ENCODE data around the gene MED15.
"Not testable (repeated sequence)": the region's sequence is repeated elsewhere in the genome, so short reads cannot be mapped to it uniquely, and the experiment has no call there.

Gene MED15

DNA sequence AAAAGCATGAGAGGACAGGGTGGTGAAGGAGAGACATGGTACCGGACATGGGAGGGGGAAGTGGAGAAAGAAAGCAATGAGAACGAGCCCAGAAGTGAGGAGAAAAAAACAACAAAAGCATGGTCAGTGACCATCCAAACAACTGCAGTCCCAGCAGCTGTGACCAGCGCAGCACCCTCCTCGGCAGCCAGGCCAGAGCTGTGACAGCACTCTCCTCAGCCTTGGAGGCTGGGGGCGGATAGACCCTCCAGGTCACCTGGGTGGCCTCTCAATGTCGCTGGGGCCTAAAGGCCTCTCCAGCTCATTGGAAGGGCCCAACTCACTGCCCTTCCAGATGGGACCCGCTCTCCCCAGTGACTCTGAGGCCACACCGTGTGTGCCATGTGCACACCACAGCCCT is 103.3 kb downstream of the MED15 start:
- no peak overlapping the region for H3K4me3 ChIP-seq (ENCODE audit: low read length)
- H3K9me3 ChIP-seq (ENCODE audit: insufficient read depth, low read depth, low read length) = no peaks in the 10 kb centered on the region
- H3K4me1 ChIP-seq (ENCODE audit: insufficient read depth, low read length) = no peaks in the 10 kb centered on the region
- H3K36me3 ChIP-seq (ENCODE audit: insufficient read depth, low read depth, low read length) = no peaks in the 10 kb centered on the region
- H3K27me3 ChIP-seq (ENCODE audit: insufficient read depth, low read length) = no peaks in the 10 kb centered on the region
- H3K27ac ChIP-seq (ENCODE audit: low read length) = no peak overlapping the region
- no peak overlapping the region for H3K9ac ChIP-seq (ENCODE audit: low read depth, low read length)

DNA sequence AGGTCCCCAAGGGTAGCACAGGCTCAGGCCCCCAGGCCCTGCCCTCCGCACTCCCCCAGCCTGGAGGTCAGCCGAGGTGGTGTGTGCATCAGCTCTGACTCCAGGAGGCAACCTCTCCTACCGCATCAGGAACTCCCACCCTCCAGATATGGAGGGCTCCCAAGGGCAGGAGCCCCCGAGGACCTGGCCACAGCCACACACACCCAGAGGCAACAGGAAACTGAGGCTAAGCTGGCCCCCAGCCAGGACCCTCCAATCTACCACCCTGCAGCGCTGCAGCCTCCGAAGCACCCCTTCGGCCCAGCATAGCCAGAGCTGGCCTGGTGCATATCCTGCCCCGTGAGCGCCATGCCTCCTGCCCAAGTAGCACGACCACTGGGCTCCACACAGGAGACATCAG is 104.0 kb downstream of the MED15 start:
- Histone ChIP-seq H3K4me1 (ENCODE audit: insufficient read depth, low read length) (no peaks in the 10 kb centered on the region), H3K4me3 (ENCODE audit: low read length) (no peak overlapping the region), H3K27me3 (ENCODE audit: insufficient read depth, low read length) (no peaks in the 10 kb centered on the region), H3K36me3 (ENCODE audit: insufficient read depth, low read depth, low read length) (no peaks in the 10 kb centered on the region), H3K9ac (ENCODE audit: low read depth, low read length) (no peak overlapping the region), H3K9me3 (ENCODE audit: insufficient read depth, low read depth, low read length) (no peaks in the 10 kb centered on the region), H3K27ac (ENCODE audit: low read length) (no peak overlapping the region)

DNA sequence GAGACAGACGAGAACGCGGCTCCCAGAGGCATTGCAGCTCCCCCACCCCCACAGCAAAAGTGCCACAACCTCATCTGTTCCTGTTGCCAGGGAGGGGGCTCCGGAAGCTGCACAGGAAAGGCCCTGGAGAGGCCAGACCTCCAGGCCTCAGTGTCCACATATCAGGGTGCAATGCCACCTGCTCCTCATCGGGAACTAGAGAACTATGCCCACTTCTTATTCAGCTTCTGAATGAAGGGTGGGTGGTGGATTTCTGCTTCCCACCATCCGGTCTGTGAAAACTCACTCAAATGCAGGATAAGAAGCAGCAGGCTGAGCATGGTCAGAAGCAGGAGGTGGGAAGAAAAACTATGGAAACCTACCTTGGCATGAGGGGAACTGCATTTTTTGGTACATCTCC is 105.9 kb downstream of the MED15 start:
- H3K36me3 ChIP-seq (ENCODE audit: insufficient read depth, low read depth, low read length) = no peaks in the 10 kb centered on the region
- no peak overlapping the region for H3K4me3 ChIP-seq (ENCODE audit: low read length)
- no peaks in the 10 kb centered on the region for H3K27me3 ChIP-seq (ENCODE audit: insufficient read depth, low read length)
- no peaks in the 10 kb centered on the region for H3K4me1 ChIP-seq (ENCODE audit: insufficient read depth, low read length)
- no peak overlapping the region for H3K27ac ChIP-seq (ENCODE audit: low read length)
- no peak overlapping the region for H3K9ac ChIP-seq (ENCODE audit: low read depth, low read length)
- no peaks in the 10 kb centered on the region for H3K9me3 ChIP-seq (ENCODE audit: insufficient read depth, low read depth, low read length)

- Histone ChIP-seq H3K27me3 (ENCODE audit: insufficient read depth, low read length) (no peaks in the 10 kb centered on the region), H3K4me1 (ENCODE audit: insufficient read depth, low read length) (no peaks in the 10 kb centered on the region), H3K27ac (ENCODE audit: low read length) (no peak overlapping the region), H3K9me3 (ENCODE audit: insufficient read depth, low read depth, low read length) (no peaks in the 10 kb centered on the region), H3K36me3 (ENCODE audit: insufficient read depth, low read depth, low read length) (no peaks in the 10 kb centered on the region), H3K9ac (ENCODE audit: low read depth, low read length) (no peak overlapping the region), H3K4me3 (ENCODE audit: low read length) (no peak overlapping the region)
Measured at GRCh38 chr22:20615021-20615420, 107.6 kb downstream of the MED15 start.

DNA sequence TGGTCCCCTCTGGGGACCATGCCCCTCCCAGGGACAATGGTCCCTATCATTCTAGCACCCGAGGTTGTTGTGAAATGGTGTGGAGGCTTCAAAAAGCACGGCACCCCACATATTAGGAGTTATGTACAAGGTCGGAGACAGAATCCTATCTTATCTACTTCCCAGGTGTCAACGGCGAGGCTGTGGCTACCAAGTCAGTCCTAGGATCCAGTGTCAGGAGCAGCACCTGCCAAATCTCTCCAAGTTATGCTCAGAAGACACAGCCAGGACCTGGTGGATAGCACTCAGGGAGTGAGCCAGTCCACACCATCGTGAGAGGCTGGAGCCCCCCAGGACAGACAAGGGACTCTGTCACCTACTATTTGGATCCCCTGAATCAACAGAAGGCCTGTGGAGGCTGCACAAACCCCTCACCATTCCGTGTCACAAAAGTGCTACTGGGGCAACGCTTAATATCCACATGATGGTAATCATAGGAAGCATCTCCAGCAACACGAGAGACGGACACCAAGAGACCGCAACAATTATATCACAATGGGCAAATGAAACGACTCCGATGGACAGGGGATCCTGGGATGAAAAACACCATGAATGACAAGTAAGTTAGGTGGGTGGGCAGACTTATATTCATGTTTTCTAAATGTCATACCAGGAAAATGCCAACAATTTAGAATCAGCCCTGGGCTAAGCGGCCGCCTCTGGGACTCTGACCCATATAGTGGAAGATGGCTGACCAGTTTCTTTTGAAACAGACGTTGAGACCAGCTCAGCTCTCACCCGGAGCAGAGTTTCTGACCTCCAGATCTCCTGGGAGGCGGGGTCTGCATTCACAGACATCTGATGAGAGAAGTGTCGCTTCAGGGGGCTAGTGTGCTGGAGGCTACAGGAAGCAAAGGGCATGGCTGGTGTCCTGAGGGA is 108.4 kb downstream of the MED15 start:
- Histone ChIP-seq H3K4me3 (ENCODE audit: low read length) (no peak overlapping the region), H3K9me3 (ENCODE audit: insufficient read depth, low read depth, low read length) (no peaks in the 10 kb centered on the region), H3K36me3 (ENCODE audit: insufficient read depth, low read depth, low read length) (no peaks in the 10 kb centered on the region), H3K27me3 (ENCODE audit: insufficient read depth, low read length) (no peaks in the 10 kb centered on the region), H3K27ac (ENCODE audit: low read length) (no peak overlapping the region), H3K4me1 (ENCODE audit: insufficient read depth, low read length) (no peaks in the 10 kb centered on the region), H3K9ac (ENCODE audit: low read depth, low read length) (no peak overlapping the region)

GRCh38 chr22:20616451-20617043 is 109.1 kb downstream of the MED15 start:
- no peak overlapping the region for H3K4me3 ChIP-seq (ENCODE audit: low read length)
- no peaks in the 10 kb centered on the region for H3K4me1 ChIP-seq (ENCODE audit: insufficient read depth, low read length)
- H3K9me3 ChIP-seq (ENCODE audit: insufficient read depth, low read depth, low read length) = no peaks in the 10 kb centered on the region
- no peaks in the 10 kb centered on the region for H3K27me3 ChIP-seq (ENCODE audit: insufficient read depth, low read length)
- H3K9ac ChIP-seq (ENCODE audit: low read depth, low read length) = no peak overlapping the region
- no peaks in the 10 kb centered on the region for H3K36me3 ChIP-seq (ENCODE audit: insufficient read depth, low read depth, low read length)
- H3K27ac ChIP-seq (ENCODE audit: low read length) = no peak overlapping the region

DNA sequence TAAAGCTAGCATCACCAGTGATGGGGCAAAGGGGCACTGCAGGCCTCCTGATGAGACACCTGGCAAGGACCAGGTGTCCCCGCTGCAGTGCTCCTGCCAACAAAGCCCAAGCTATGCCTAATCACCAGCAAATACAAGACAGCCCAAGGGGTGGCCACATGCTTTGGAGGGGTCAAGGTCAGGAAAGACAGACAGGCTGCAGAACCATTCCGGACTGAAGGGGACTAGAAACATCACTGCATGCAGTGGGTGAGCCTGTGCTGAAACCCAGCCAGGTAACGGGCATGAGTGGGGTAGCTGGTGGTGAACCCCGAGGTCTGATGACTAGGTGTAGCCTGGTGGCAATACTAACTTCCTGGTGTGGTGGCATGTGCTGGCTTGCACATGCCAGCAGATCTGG is 111.1 kb downstream of the MED15 start:
- Histone ChIP-seq H3K4me3 (ENCODE audit: low read length) (no peak overlapping the region), H3K4me1 (ENCODE audit: insufficient read depth, low read length) (no peaks in the 10 kb centered on the region), H3K27ac (ENCODE audit: low read length) (no peak overlapping the region), H3K9ac (ENCODE audit: low read depth, low read length) (no peak overlapping the region), H3K9me3 (ENCODE audit: insufficient read depth, low read depth, low read length) (no peaks in the 10 kb centered on the region), H3K36me3 (ENCODE audit: insufficient read depth, low read depth, low read length) (no peaks in the 10 kb centered on the region), H3K27me3 (ENCODE audit: insufficient read depth, low read length) (no peaks in the 10 kb centered on the region)

DNA sequence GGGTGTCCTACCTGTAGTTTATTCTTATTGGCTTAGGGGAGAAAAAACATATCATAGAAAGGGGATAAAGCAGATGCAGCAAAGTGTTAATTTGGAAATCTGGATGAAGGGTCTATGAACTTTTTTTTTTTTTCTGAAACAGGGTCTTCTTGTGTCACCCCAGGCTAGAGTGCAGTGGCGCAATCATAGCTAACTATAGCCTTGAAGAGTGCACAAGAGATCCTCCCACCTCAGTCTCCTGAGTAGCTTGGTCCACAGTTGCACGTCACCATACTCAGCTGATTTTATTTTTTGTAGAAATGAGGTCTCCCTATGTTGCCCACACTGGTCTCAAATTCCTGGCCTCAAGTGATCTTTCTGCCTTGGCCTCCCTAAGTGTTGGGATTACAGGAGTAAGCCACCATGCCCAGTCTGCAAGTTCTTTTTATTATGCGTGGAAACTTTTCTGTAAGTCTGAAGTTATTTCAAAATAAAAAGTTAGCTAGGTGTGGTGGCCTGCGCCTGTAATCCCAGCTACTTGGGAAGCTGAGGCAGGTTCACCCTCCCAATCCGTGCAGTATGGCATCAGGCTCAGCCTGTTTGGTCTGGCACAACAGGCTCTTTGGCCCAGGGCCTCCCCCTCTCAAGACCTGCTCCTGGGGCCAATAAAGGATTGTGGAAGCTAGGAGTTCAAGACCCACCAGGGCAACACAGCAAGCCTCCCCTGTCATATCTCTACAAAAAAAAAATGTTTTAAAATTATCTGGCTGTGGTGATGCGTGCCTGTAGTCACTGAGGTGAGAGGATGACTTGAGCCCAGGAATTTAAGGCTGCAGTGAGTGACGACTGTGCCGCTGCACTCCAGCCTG is 111.9 kb downstream of the MED15 start:
- H3K36me3 ChIP-seq (ENCODE audit: insufficient read depth, low read depth, low read length) = no peaks in the 10 kb centered on the region
- no peaks in the 10 kb centered on the region for H3K4me1 ChIP-seq (ENCODE audit: insufficient read depth, low read length)
- H3K9me3 ChIP-seq (ENCODE audit: insufficient read depth, low read depth, low read length) = no peaks in the 10 kb centered on the region
- H3K4me3 ChIP-seq (ENCODE audit: low read length) = no peak overlapping the region
- H3K27ac ChIP-seq (ENCODE audit: low read length) = no peak overlapping the region
- H3K27me3 ChIP-seq (ENCODE audit: insufficient read depth, low read length) = no peaks in the 10 kb centered on the region
- no peak overlapping the region for H3K9ac ChIP-seq (ENCODE audit: low read depth, low read length)

GRCh38 chr22:20619893-20620194 is 112.4 kb downstream of the MED15 start:
- H3K36me3 ChIP-seq (ENCODE audit: insufficient read depth, low read depth, low read length); H3K9ac ChIP-seq (ENCODE audit: low read depth, low read length); H3K4me1 ChIP-seq (ENCODE audit: insufficient read depth, low read length); H3K27ac ChIP-seq (ENCODE audit: low read length); H3K4me3 ChIP-seq (ENCODE audit: low read length); H3K27me3 ChIP-seq (ENCODE audit: insufficient read depth, low read length); H3K9me3 ChIP-seq (ENCODE audit: insufficient read depth, low read depth, low read length): not testable (repeated sequence)

DNA sequence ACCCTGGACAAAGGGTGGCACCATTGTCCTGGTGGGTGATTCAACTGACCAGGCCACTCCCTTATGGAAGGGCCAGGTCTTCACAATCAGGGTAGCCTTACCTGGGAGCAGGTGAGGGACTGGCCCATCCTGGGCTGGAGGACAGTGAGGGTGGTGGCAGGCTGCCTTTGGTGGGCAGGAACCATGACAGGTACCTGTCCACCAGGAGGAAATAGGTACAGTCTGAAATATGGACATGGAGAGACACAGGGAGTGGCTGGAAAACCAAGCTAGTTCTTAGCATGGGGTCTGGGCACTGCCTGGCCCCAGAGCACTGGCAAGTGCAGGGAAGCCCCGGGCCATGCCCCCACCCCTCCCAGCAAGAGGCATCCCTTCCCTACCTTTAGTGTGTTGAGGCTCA is 113.8 kb downstream of the MED15 start:
- Histone ChIP-seq H3K9me3 (ENCODE audit: insufficient read depth, low read depth, low read length) (no peaks in the 10 kb centered on the region), H3K9ac (ENCODE audit: low read depth, low read length) (no peak overlapping the region), H3K36me3 (ENCODE audit: insufficient read depth, low read depth, low read length) (no peaks in the 10 kb centered on the region), H3K4me3 (ENCODE audit: low read length) (no peak overlapping the region), H3K27me3 (ENCODE audit: insufficient read depth, low read length) (no peaks in the 10 kb centered on the region), H3K4me1 (ENCODE audit: insufficient read depth, low read length) (no peaks in the 10 kb centered on the region), H3K27ac (ENCODE audit: low read length) (no peak overlapping the region)

- Histone ChIP-seq H3K4me1 (ENCODE audit: insufficient read depth, low read length) (no peaks in the 10 kb centered on the region), H3K4me3 (ENCODE audit: low read length) (no peak overlapping the region), H3K27me3 (ENCODE audit: insufficient read depth, low read length) (no peaks in the 10 kb centered on the region; the same call in 1 of the 2 replicates), H3K9me3 (ENCODE audit: insufficient read depth, low read depth, low read length) (no peaks in the 10 kb centered on the region), H3K36me3 (ENCODE audit: insufficient read depth, low read depth, low read length) (no peaks in the 10 kb centered on the region), H3K9ac (ENCODE audit: low read depth, low read length) (no peak overlapping the region), H3K27ac (ENCODE audit: low read length) (no peak overlapping the region)
Measured at GRCh38 chr22:20622650-20623339, 115.4 kb downstream of the MED15 start.

Data from iPS-20b (cell line).